Gastroesophageal sphincter (tissue), 3 donors: ENCODE measurements around the gene LRRC34.

Experiments
- POLR2A ChIP-seq, 2 donors: fragments of 450-650 bp; IDR thresholded peaks; one replicate each; pipeline ENCODE4 v1.6.1; 2017; ENCODE audit warnings: antibody characterized with exemption in 2 of 2, mild to moderate bottlenecking in 2 of 2, moderate library complexity in 1 of 2
- TF ChIP-seq, protein P1 (sequence below), 4 experiments: fragments of 200-600 bp in 2 of 4; fragments of 450-650 bp in 2 of 4; sonication (generic) in 1 of 4; IDR thresholded peaks; one replicate each; pipeline ENCODE4 v1.5.1; 2017 to 2019; ENCODE audit warnings: antibody characterized with exemption in 4 of 4, mild to moderate bottlenecking in 2 of 4, moderate library complexity in 2 of 4

DNA sequence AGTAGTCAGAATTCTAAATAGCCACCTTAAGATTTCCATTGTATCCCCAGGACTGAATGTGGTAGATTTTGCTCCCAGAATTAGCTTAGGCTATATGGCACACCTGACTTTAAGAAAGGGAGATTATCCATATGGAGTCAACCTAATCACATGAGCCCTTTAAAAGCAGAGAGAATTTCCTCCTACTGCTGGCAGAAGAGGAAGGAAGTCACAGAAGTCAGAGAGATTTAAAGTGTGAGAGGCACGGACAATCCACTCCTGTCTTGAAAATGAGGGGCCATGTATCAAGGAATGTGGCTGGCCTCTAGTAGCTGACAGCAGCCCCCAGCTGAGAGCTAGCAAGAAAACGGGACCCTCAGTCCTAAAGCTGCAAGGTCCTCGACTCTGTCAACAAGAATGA, 30.3 kb upstream of the LRRC34 start:
- TF ChIP-seq, protein P1, sequence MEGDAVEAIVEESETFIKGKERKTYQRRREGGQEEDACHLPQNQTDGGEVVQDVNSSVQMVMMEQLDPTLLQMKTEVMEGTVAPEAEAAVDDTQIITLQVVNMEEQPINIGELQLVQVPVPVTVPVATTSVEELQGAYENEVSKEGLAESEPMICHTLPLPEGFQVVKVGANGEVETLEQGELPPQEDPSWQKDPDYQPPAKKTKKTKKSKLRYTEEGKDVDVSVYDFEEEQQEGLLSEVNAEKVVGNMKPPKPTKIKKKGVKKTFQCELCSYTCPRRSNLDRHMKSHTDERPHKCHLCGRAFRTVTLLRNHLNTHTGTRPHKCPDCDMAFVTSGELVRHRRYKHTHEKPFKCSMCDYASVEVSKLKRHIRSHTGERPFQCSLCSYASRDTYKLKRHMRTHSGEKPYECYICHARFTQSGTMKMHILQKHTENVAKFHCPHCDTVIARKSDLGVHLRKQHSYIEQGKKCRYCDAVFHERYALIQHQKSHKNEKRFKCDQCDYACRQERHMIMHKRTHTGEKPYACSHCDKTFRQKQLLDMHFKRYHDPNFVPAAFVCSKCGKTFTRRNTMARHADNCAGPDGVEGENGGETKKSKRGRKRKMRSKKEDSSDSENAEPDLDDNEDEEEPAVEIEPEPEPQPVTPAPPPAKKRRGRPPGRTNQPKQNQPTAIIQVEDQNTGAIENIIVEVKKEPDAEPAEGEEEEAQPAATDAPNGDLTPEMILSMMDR (IDR thresholded peaks at IDR 0.05): no peak
- TF ChIP-seq POLR2A (IDR thresholded peaks at IDR 0.05): no peak
